Thoracic aorta (tissue), 2 donors: Measurements from ENCODE around the gene EPHB2. TPM values are rescaled to one million over a fixed set of nuclear protein-coding genes. Genes with fewer than 3 reads are reported as not detected.
A peak's percentile ranks its signal among the peaks of the same experiment; 100 is the strongest.

Experiments used
- ATAC-seq: fragments of 150-250 bp; one replicate; pipeline ENCODE4 v1.8.0; 2017; ENCODE audit warnings: low read depth; ENCODE audit not compliant: insufficient number of reproducible peaks, low FRiP score
- DNase-seq: peaks from one replicate; pipeline ENCODE4 v3.0.0-alpha.2; 2020; ENCODE audit warnings: low spot score
- H3K27ac ChIP-seq, 2 donors: fragments of 200-600 bp; sonication (generic); 1 replicate in 1 of 2; 2 replicates in 1 of 2; pipeline ENCODE4 v1.5.1; 2016; ENCODE audit warnings: mild to moderate bottlenecking in 2 of 2, moderate library complexity in 2 of 2
- H3K27me3 ChIP-seq: fragments of 200-600 bp; sonication (generic); replicated peaks from 2 replicates; pipeline ENCODE4 v1.6.0; 2016; ENCODE audit warnings: mild to moderate bottlenecking; ENCODE audit not compliant: insufficient read depth
- H3K36me3 ChIP-seq: fragments of 200-600 bp; sonication (generic); one replicate; pipeline ENCODE4 v1.5.1; 2016
- H3K4me1 ChIP-seq, 2 donors: fragments of 200-600 bp; sonication (generic); 1 replicate in 1 of 2; 2 replicates in 1 of 2; pipeline versions ENCODE4 v1.5.1 to v1.6.0; 2016; ENCODE audit warnings: low read depth in 2 of 2, mild to moderate bottlenecking in 1 of 2; ENCODE audit not compliant: control insufficient read depth in 1 of 2
- H3K4me3 ChIP-seq: fragments of 200-600 bp; sonication (generic); 2 replicates; pipeline ENCODE4 v1.5.1; 2016; ENCODE audit warnings: mild to moderate bottlenecking
- H3K9me3 ChIP-seq: fragments of 200-600 bp; sonication (generic); 2 replicates; pipeline ENCODE4 v1.5.1; 2016
- CTCF ChIP-seq: fragments of 200-600 bp; sonication (generic); IDR thresholded peaks from one replicate; pipeline ENCODE4 v1.5.1; 2019; ENCODE audit warnings: antibody characterized with exemption
- total RNA-seq, 2 donors: library from RNA; depleted of rRNA; stranded (reverse); fragments of >200 nt; gene quantifications; one replicate each; pipeline versions ENCODE4 v1.1.0 to v1.2.3, GENCODE V29; 2016

EPHB2 gene
- total RNA-seq, 2 donors from 2014 or later, result 9.3 to 10.0 TPM

- Histone ChIP-seq H3K27ac (no peak overlapping the region), H3K9me3 (no peaks in the 10 kb centered on the region), H3K36me3 (no peaks in the 10 kb centered on the region), H3K27me3 (no peaks in the 10 kb centered on the region), H3K4me3 (peak overlapping the region; percentile 72), H3K4me1 (peaks cover 16 to 35% of the 10 kb centered on the region in 2 donors)
- no peak for TF ChIP-seq CTCF
- no peak for DNase-seq
- ATAC-seq, result no peak
Observed at GRCh38 chr1:22712502-22713271, 2.0 kb downstream of the EPHB2 start.

- Histone ChIP-seq H3K4me1 (peaks cover 16 to 34% of the 10 kb centered on the region in 2 donors), H3K36me3 (no peaks in the 10 kb centered on the region), H3K9me3 (no peaks in the 10 kb centered on the region), H3K27ac (no peak overlapping the region), H3K4me3 (no peak overlapping the region), H3K27me3 (no peaks in the 10 kb centered on the region)
- TF ChIP-seq CTCF, result no peak
- DNase-seq (no peak), ATAC-seq (no peak)
Observed at GRCh38 chr1:22714455-22714854, 3.8 kb downstream of the EPHB2 start.

GRCh38 chr1:22717037-22717760 is 6.6 kb downstream of the EPHB2 start:
- H3K4me1 ChIP-seq, result peaks cover 3 to 16% of the 10 kb centered on the region in 2 donors
- no peak overlapping the region for H3K4me3 ChIP-seq
- H3K36me3 ChIP-seq, result no peaks in the 10 kb centered on the region
- H3K9me3 ChIP-seq, result no peaks in the 10 kb centered on the region
- ATAC-seq (no peak), DNase-seq (no peak)
- no peak overlapping the region for H3K27ac ChIP-seq
- no peaks in the 10 kb centered on the region for H3K27me3 ChIP-seq
- TF ChIP-seq CTCF, result no peak

GRCh38 chr1:22721122-22721873 is 10.7 kb downstream of the EPHB2 start:
- Histone ChIP-seq H3K9me3 (no peaks in the 10 kb centered on the region), H3K4me3 (no peak overlapping the region), H3K27ac (no peak overlapping the region), H3K36me3 (no peaks in the 10 kb centered on the region), H3K4me1 (peaks cover 0 to 9% of the 10 kb centered on the region in 2 donors), H3K27me3 (no peaks in the 10 kb centered on the region)
- no peak for ATAC-seq
- no peak for DNase-seq
- TF ChIP-seq CTCF, result no peak
